ENCODE results near the gene HOXA13.

DNA sequence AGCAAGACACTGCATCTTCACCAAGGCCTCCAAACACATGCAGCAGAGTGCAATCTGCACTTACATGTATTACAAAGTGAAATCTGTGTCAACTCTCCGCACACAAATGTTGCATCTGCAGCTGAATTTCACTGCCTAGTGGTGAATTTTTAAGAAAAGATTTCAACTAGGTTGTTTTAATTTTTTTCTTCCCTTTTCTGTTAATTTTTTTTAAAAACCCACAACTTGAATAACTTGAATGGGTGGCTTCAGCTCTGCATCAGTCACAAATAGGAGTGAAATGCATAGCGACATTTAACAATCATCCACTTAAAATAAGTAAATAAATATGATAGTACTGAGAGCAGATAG, 5.9 kb downstream of the HOXA13 start:
- TF ChIP-seq CHD2 (IDR thresholded peaks at IDR 0.05; ENCODE audit: borderline replicate concordance, low read depth, low read length) (no peak), POLR2A (IDR thresholded peaks at IDR 0.05; ENCODE audit: low read depth, low read length) (no peak), CEBPB (IDR thresholded peaks at IDR 0.05; ENCODE audit: borderline replicate concordance in 1 of 2, low read depth in 2 of 2, low read length in 2 of 2) (no peak), STAT3 (IDR thresholded peaks at IDR 0.05; ENCODE audit: low read depth, low read length) (no peak), ZZZ3 (IDR thresholded peaks at IDR 0.05; ENCODE audit: control insufficient read depth, insufficient read length, low read depth) (no peak), ASH2L (IDR thresholded peaks at IDR 0.05; ENCODE audit: borderline replicate concordance, low read depth) (no peak)
- TF ChIP-seq, protein P1, sequence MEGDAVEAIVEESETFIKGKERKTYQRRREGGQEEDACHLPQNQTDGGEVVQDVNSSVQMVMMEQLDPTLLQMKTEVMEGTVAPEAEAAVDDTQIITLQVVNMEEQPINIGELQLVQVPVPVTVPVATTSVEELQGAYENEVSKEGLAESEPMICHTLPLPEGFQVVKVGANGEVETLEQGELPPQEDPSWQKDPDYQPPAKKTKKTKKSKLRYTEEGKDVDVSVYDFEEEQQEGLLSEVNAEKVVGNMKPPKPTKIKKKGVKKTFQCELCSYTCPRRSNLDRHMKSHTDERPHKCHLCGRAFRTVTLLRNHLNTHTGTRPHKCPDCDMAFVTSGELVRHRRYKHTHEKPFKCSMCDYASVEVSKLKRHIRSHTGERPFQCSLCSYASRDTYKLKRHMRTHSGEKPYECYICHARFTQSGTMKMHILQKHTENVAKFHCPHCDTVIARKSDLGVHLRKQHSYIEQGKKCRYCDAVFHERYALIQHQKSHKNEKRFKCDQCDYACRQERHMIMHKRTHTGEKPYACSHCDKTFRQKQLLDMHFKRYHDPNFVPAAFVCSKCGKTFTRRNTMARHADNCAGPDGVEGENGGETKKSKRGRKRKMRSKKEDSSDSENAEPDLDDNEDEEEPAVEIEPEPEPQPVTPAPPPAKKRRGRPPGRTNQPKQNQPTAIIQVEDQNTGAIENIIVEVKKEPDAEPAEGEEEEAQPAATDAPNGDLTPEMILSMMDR (IDR thresholded peaks at IDR 0.05 in 2 of 3, conservative IDR thresholded peaks at IDR 0.05 in 1 of 3; ENCODE audit: control insufficient read depth in 2 of 3, extremely low read depth in 1 of 3, insufficient read depth in 1 of 3, low read depth in 3 of 3, low read length in 3 of 3), result no peak
- TF ChIP-seq, protein P2, sequence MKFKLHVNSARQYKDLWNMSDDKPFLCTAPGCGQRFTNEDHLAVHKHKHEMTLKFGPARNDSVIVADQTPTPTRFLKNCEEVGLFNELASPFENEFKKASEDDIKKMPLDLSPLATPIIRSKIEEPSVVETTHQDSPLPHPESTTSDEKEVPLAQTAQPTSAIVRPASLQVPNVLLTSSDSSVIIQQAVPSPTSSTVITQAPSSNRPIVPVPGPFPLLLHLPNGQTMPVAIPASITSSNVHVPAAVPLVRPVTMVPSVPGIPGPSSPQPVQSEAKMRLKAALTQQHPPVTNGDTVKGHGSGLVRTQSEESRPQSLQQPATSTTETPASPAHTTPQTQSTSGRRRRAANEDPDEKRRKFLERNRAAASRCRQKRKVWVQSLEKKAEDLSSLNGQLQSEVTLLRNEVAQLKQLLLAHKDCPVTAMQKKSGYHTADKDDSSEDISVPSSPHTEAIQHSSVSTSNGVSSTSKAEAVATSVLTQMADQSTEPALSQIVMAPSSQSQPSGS (IDR thresholded peaks at IDR 0.05; ENCODE audit: low read length), result no peak
